ENCODE results near the gene SLC25A47. TPM values are rescaled to one million over a fixed set of nuclear protein-coding genes. Genes with fewer than 3 reads are reported as not detected.

Gene SLC25A47
- total RNA-seq, 2 donors from 2014 or later, result not detected

DNA sequence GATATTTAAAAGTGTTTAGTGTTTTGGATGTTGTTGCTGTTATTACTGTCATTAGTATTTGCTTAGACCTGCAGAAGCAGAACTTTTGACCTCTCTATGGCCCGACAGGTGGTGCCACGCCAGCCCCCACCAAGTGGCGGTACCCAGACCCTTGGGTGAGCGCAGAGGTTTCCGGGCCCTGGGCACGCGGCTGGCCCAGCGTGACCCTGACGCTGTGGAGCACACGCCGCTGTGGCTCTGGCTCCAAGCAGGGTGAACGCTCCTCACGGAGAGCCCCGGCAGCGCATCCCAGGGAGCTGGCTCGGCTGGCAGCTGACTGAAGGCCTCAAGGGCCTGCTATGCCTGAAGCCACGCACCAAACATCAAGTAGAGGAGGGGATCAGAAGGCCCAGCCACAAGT, 22.6 kb downstream of the SLC25A47 start:
- no peak for ATAC-seq
- Mint-ChIP-seq H3K4me3 (no peak overlapping the region), H3K4me1 (peaks cover 5% of the 10 kb centered on the region), H3K27ac (no peak overlapping the region), H3K36me3 (ENCODE audit: low read depth) (peaks cover 7% of the 10 kb centered on the region), H3K27me3 (no peaks in the 10 kb centered on the region)
- DNase-seq, result no peak
- H3K9me3 ChIP-seq (ENCODE audit: control insufficient read depth, low read length, poor library complexity, severe bottlenecking), result no peaks in the 10 kb centered on the region

DNA sequence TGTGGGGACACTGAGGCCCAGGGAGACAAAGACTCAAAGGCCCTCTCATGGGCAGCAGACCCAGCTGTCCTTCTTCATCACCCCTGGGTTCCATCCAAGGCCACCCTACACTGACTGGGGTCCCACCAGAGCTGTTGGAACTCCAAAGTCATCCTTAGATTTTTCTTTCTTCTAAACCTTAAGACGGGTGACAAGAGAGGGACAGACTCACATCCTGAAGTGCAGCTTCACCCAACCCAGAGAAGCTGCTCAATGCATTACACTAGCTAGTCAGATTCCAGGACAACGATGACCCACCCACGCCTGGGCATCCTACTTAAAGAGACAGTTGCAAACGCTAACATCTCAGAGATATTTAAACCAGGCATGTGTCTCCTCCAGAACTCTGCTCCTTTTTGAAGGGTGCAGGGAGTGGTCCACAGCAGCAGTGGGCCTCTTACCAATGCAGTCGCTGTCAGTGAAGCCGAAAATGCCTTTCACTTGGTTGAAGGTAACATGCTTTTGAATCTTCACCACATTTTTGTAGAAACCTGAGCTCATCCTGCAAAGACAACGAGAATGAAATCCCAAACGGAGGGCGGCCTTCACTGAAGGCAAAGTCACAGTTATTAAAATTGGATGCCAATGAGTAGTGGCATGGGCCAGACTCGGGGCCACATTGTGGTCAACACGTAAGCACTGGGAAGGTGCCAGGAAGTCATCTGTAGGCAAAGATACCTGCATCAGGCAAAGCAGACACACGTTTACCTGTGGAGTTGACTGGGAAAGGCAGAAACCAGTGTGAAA, 23.4 kb downstream of the SLC25A47 start:
- ATAC-seq, result no peak
- Mint-ChIP-seq H3K27me3 (no peaks in the 10 kb centered on the region), H3K27ac (no peak overlapping the region), H3K4me3 (no peak overlapping the region), H3K36me3 (ENCODE audit: low read depth) (peaks cover 12% of the 10 kb centered on the region), H3K4me1 (peaks cover 9% of the 10 kb centered on the region)
- no peak for DNase-seq
- no peaks in the 10 kb centered on the region for H3K9me3 ChIP-seq (ENCODE audit: control insufficient read depth, low read length, poor library complexity, severe bottlenecking)

- H3K4me3 Mint-ChIP-seq, result no peak overlapping the region
- no peak overlapping the region for H3K27ac Mint-ChIP-seq
- DNase-seq, result no peak
- no peaks in the 10 kb centered on the region for H3K27me3 Mint-ChIP-seq
- H3K36me3 Mint-ChIP-seq (ENCODE audit: low read depth), result peaks cover 10% of the 10 kb centered on the region
- H3K4me1 Mint-ChIP-seq, result peaks cover 7% of the 10 kb centered on the region
- H3K9me3 ChIP-seq (ENCODE audit: control insufficient read depth, low read length, poor library complexity, severe bottlenecking), result no peaks in the 10 kb centered on the region
- no peak for ATAC-seq
Measured at GRCh38 chr14:100348253-100348729, 25.2 kb downstream of the SLC25A47 start.

DNA sequence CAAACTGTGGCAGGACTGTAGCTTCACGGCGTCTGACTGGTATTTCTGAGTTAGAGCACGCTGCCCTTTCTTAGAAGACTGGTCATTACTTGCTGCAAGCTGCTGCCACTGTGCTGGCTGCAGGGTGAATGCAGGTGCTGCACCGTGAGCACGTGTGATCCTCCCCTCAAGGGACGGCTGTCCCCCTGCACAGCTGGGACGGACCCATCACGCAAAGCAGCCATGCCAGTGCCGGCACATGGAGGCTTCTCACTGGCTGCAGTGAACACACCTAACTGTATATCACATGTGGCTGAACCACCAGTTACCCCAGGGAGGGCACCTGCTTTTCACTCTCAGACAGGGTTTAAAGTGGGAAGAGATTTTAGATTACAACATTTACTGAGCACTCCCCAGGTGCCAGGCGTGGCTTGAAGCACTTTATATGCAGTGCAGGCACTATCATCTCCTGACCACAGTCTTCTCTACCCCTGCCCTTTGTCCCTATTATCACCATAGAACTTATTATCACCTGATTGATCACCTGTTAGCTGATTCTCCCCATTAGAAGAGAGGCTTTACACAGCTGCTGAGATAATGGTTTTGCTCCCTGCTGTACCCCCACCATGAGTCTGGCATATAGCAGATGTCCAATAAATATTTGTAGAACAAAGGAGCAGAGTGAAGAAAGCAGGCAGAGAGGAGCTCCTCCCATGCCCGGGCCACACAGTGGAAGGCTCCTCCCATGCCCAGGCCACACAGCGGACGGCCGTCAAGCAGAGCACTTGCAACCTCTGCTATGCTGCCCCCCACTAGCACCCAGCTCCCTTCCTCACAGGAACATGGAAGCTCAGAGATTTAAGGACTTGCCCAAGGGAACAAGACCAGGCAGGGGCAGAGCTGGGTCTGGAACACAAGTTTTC, 25.9 kb downstream of the SLC25A47 start:
- Mint-ChIP-seq H3K4me1 (peaks cover 7% of the 10 kb centered on the region), H3K27ac (no peak overlapping the region), H3K36me3 (ENCODE audit: low read depth) (peaks cover 8% of the 10 kb centered on the region), H3K4me3 (no peak overlapping the region), H3K27me3 (no peaks in the 10 kb centered on the region)
- no peaks in the 10 kb centered on the region for H3K9me3 ChIP-seq (ENCODE audit: control insufficient read depth, low read length, poor library complexity, severe bottlenecking)
- DNase-seq, result no peak
- ATAC-seq, result no peak

DNA sequence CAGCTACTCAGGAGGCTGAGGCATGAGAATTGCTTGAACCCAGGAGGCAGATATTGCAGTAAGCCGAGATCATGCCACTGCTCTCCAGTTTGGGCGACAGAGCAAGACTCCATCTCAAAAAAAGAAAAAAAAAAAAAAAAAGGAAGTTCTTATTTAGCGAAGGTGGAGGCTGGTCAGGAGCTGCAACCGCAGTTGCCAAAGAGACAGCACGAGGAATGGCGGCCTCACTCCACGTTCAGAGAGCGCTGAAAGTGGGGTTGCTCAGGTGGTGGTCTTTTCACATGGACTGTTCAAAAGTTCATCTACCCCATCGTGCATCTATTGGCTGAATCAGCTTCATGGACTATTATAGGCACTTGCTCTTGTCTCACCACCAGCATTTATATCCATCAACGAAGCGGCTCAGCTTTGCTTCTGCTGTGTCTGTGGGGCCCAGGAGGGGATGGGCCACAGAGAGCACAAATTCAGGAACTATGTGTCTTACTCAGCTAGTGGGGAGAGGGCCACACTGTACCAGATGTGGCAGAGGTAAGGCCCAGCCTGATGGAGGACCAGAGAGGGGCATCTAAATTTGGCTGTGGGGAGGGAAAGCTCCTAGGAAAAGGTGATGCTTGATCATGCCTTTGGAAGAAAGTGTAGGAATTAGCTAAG, 27.3 kb downstream of the SLC25A47 start:
- no peak overlapping the region for H3K4me3 Mint-ChIP-seq
- H3K4me1 Mint-ChIP-seq, result peaks cover 7% of the 10 kb centered on the region
- H3K27me3 Mint-ChIP-seq, result no peaks in the 10 kb centered on the region
- DNase-seq (no peak), ATAC-seq (no peak)
- no peak overlapping the region for H3K27ac Mint-ChIP-seq
- no peaks in the 10 kb centered on the region for H3K9me3 ChIP-seq (ENCODE audit: control insufficient read depth, low read length, poor library complexity, severe bottlenecking)
- H3K36me3 Mint-ChIP-seq (ENCODE audit: low read depth), result peaks cover 11% of the 10 kb centered on the region

DNA sequence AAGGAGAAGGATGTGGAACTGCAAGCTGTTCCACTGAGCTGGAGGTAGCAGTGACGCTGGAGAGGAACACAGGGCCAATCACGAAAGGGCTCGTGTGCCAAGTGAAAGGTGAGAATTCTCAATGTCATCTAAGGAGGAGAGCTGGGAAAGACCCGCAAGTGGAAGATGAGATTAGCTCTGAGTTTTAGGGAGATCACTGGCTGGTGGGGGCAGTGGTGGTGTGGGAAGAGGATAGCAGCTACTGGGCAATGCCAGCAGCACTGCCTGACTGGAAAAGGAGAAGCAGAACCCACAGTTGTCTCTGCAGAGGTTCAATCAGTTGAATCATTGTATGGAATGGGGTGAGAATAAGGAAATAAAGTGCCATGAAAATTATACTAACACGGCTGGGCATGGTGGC, 27.8 kb downstream of the SLC25A47 start:
- no peak for DNase-seq
- Mint-ChIP-seq H3K4me1 (peaks cover 7% of the 10 kb centered on the region), H3K27me3 (no peaks in the 10 kb centered on the region), H3K36me3 (ENCODE audit: low read depth) (peaks cover 15% of the 10 kb centered on the region), H3K27ac (no peak overlapping the region), H3K4me3 (no peak overlapping the region)
- no peaks in the 10 kb centered on the region for H3K9me3 ChIP-seq (ENCODE audit: control insufficient read depth, low read length, poor library complexity, severe bottlenecking)
- no peak for ATAC-seq

GRCh38 chr14:100358396-100358795, 35.3 kb downstream of the SLC25A47 start:
- H3K27ac Mint-ChIP-seq, result no peak overlapping the region
- ATAC-seq (no peak), DNase-seq (no peak)
- no peak overlapping the region for H3K4me3 Mint-ChIP-seq
- no peaks in the 10 kb centered on the region for H3K27me3 Mint-ChIP-seq
- H3K36me3 Mint-ChIP-seq (ENCODE audit: low read depth), result peaks cover 20% of the 10 kb centered on the region
- no peaks in the 10 kb centered on the region for H3K9me3 ChIP-seq (ENCODE audit: control insufficient read depth, low read length, poor library complexity, severe bottlenecking)
- H3K4me1 Mint-ChIP-seq, result peaks cover 3% of the 10 kb centered on the region

DNA sequence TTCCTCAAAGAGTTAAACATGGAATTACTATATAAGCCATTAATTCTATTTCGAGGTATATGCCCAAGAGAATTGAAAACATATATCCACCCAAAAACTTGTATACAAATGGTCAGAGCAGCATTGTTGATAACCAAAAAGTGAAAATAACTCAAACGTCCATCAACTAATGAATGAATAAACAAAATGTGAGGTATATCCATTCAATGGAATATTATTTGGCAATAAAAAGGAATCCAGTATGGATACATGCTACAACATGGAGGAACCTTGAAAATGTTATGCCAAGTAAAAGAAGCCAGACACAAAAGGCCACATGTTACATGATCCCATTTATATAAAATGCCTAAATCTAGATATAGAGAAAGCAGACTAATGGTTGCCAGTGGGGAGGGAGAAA, 36.0 kb downstream of the SLC25A47 start:
- no peaks in the 10 kb centered on the region for H3K9me3 ChIP-seq (ENCODE audit: control insufficient read depth, low read length, poor library complexity, severe bottlenecking)
- Mint-ChIP-seq H3K27ac (no peak overlapping the region), H3K27me3 (no peaks in the 10 kb centered on the region), H3K36me3 (ENCODE audit: low read depth) (peaks cover 20% of the 10 kb centered on the region), H3K4me1 (peaks cover 3% of the 10 kb centered on the region), H3K4me3 (no peak overlapping the region)
- DNase-seq (no peak), ATAC-seq (no peak)

GRCh38 chr14:100359881-100360280, 36.7 kb downstream of the SLC25A47 start:
- Mint-ChIP-seq H3K36me3 (ENCODE audit: low read depth) (peaks cover 17% of the 10 kb centered on the region), H3K27me3 (no peaks in the 10 kb centered on the region), H3K4me1 (peaks cover 3% of the 10 kb centered on the region), H3K27ac (no peak overlapping the region), H3K4me3 (no peak overlapping the region)
- DNase-seq (no peak), ATAC-seq (no peak)
- no peaks in the 10 kb centered on the region for H3K9me3 ChIP-seq (ENCODE audit: control insufficient read depth, low read length, poor library complexity, severe bottlenecking)

DNA sequence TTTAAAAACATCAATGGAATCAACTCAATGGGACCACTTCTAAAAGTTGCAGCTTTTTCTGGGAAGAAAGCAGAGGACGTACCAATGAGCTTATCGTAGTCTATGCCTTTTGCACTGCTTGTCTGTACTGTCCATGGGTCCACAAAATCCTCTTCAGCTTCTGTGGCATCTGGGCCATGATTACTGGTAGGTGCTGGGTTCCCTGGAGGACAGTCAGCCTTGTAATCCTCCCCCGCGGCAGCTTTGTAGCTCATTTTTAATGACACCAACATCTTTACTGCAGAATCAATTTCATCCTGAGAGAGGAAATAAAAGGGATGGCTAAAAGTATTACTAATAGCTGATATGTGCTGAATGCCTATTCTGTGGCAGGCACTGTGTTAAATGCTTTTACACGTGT, 38.5 kb downstream of the SLC25A47 start:
- no peaks in the 10 kb centered on the region for H3K9me3 ChIP-seq (ENCODE audit: control insufficient read depth, low read length, poor library complexity, severe bottlenecking)
- no peak for DNase-seq
- Mint-ChIP-seq H3K27me3 (no peaks in the 10 kb centered on the region), H3K27ac (no peak overlapping the region), H3K4me3 (no peak overlapping the region), H3K36me3 (ENCODE audit: low read depth) (peaks cover 16% of the 10 kb centered on the region), H3K4me1 (peaks cover 6% of the 10 kb centered on the region)
- no peak for ATAC-seq

- no peaks in the 10 kb centered on the region for H3K9me3 ChIP-seq (ENCODE audit: control insufficient read depth, low read length, poor library complexity, severe bottlenecking)
- H3K27ac Mint-ChIP-seq, result no peak overlapping the region
- H3K36me3 Mint-ChIP-seq (ENCODE audit: low read depth), result peaks cover 18% of the 10 kb centered on the region
- DNase-seq (no peak), ATAC-seq (no peak)
- peaks cover 6% of the 10 kb centered on the region for H3K4me1 Mint-ChIP-seq
- H3K27me3 Mint-ChIP-seq, result no peaks in the 10 kb centered on the region
- H3K4me3 Mint-ChIP-seq, result no peak overlapping the region
Measured at GRCh38 chr14:100362311-100362927, 39.3 kb downstream of the SLC25A47 start.

DNA sequence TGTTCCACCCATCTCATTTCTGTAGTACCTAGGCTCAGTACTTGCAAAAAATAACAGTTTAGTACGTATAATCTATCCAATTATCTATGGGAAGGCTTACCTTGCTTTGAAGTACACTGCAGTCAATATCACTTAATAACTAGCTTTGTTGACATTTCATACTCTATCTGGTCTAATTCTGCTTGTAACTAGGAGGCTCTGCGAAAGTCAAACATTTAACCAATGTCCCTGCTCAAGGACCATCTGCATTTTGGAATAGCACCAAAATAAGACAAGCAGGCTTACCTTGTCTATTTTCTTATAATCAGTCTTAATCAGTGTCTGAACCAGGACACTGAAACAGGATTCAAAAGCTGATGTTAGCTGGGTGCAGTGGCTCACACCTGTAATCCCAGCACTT, 39.9 kb downstream of the SLC25A47 start:
- H3K9me3 ChIP-seq (ENCODE audit: control insufficient read depth, low read length, poor library complexity, severe bottlenecking), result no peaks in the 10 kb centered on the region
- ATAC-seq, result no peak
- Mint-ChIP-seq H3K36me3 (ENCODE audit: low read depth) (peaks cover 20% of the 10 kb centered on the region), H3K27ac (no peak overlapping the region), H3K4me1 (peaks cover 6% of the 10 kb centered on the region), H3K4me3 (no peak overlapping the region), H3K27me3 (no peaks in the 10 kb centered on the region)
- DNase-seq, result no peak

DNA sequence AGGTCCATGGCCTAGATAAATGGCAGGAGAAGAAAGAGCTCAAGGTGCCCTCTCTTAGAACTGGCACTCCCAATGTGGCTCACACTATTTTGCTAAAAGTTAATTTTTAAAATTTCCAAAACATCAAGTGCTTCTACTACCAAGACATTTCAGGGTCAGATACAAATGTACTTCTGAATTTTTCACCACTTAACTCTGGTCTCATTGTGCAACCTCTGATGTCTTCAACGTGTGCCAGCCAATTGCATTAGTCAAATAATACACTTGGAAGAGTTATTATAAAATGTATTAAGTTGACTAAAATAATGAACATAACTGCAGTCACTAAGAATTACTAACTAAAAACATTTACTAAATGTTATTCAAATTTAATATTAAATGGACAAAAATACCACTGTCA, 41.3 kb downstream of the SLC25A47 start:
- DNase-seq (no peak), ATAC-seq (no peak)
- Mint-ChIP-seq H3K27ac (no peak overlapping the region), H3K4me1 (peaks cover 5% of the 10 kb centered on the region), H3K4me3 (no peak overlapping the region), H3K27me3 (no peaks in the 10 kb centered on the region), H3K36me3 (ENCODE audit: low read depth) (peaks cover 20% of the 10 kb centered on the region)
- no peaks in the 10 kb centered on the region for H3K9me3 ChIP-seq (ENCODE audit: control insufficient read depth, low read length, poor library complexity, severe bottlenecking)
